Umbilical cord (tissue), 2 donors: Measurements from ENCODE around the gene ZNF148. TPM values are rescaled to one million over a fixed set of nuclear protein-coding genes. Genes with fewer than 3 reads are reported as not detected.
"Not testable (repeated sequence)": the region's sequence is repeated elsewhere in the genome, so short reads cannot be mapped to it uniquely, and the experiment has no call there.

Source experiments
- DNase-seq: peaks from one replicate; pipeline ENCODE4 v3.0.0-alpha.2; 2015; ENCODE audit warnings: low spot score
- total RNA-seq: library from RNA; depleted of rRNA; stranded (reverse); fragments of >200 nt; gene quantifications from one replicate; pipeline ENCODE4 v1.2.3, GENCODE V29; 2014; ENCODE audit warnings: low replicate concordance; ENCODE audit not compliant: insufficient read depth

ZNF148 gene
- total RNA-seq, 1 donor from 2014 or later, result 39.0 TPM

DNA sequence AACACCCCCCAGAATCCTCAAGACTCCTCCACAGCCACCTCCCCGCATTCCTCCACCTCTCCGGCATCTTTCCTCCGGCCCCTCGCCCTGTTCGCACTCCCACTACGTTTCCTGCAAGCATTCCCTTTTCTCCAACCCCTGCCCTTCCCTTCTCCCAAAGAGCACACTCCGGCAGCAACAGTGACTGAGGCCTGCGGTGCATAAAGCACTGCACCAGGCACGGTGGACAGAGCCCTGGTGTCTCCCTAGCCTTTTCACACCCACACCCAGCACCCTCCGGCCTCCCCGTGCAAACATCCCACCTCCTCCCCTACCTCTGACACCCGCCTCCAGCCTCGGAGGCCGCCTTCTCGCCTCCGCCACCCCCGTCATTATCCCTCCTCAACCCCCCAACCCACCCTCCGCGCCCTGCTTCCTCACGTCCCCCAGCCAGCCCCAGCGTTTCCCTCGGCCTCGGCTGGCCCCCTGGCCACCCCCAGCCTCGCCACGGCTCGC is 577 bp downstream of the ZNF148 start:
- DNase-seq, result peak; percentile 49

- peak; percentile 51 for DNase-seq
Observed at GRCh38 chr3:125367403-125368230, 7.5 kb downstream of the ZNF148 start.

- no peak for DNase-seq
Observed at GRCh38 chr3:125366132-125366531, 9.0 kb downstream of the ZNF148 start.

DNA sequence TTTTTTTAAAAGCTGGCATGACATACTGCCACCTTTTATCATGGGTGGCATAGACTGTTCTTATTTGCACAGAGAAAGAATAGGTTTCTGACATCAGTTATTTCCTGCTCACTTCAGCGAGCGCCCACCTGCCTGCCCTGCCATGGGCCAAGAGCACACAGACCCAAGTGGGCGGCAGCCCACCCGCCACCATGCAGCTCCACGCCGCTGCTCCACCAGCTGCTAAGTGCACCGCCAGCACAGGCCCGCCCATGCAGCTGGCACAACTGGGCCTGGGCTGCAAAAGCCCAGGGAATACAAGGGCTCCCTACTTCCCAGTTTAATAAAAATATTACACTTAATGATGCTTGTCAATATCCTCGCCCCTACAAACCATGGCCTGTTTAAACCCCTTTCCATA is 15.4 kb downstream of the ZNF148 start:
- no peak for DNase-seq

DNA sequence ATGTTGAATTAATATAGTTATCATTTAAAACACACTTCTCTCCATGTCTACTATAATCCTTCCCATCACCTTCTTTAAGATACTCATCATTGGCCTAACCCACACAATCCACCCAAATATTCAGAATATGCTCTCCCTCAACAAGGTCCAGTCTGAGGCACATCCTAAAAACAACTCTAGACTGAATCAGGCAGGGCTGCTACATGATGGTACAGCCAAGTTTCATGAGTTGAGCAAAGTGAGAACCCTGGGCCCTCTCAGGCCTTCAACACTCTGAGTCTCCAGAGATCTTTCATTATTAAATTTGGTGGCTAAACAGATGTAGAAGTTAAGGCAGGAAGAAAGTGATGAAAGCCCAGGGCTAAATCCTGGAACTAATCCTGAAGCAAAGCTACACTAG is 16.2 kb downstream of the ZNF148 start:
- no peak for DNase-seq

DNA sequence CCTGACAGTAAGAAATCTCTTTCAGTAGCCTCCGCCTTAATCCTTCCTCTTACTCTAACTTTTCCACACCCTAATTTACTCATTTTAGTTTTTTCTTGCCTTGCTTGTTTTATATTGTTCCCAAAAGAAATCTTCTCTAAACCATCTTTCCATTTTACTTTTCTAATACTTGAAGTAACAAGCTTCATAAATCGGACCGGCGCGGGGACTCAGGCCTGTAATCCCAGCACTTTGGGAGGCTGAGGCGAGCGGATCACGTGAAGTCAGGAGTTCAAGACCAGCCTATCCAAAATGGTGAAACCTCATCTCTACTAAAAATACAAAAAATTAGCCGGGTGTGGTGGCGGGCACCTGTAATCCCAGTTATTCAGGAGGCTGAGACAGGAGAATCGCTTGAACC is 17.3 kb downstream of the ZNF148 start:
- DNase-seq, result no peak

DNA sequence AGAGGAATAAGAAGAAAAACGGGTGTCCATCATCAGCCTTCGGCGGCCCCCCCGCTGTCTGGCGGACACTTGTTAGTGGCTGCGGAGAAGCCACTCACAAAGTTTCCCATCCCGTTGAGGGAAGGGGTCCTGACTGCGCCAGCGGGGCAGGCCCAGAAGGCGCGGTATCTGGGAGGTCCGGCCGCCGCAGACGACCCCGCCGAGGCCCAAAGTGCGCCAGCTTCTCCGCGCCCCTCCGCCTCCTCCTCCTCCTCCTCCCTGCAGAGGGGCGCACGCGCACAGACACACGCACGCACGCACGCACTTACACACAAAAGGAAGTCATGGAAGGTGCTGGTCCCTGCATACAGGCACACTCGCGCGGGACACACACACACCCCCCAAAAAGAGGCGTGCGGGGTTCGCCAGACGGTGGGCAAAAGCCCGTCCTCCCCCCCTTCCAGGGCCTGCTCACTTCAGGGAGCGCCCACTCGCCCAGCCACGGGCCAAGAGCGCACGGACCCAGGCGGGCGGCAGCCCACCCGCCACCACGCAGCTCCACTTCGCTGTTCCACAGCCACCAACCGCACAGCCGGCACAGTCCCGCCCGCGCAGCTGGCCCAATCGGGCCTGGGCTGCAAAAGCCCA is 18.0 kb downstream of the ZNF148 start:
- peak; percentile 57 for DNase-seq

DNA sequence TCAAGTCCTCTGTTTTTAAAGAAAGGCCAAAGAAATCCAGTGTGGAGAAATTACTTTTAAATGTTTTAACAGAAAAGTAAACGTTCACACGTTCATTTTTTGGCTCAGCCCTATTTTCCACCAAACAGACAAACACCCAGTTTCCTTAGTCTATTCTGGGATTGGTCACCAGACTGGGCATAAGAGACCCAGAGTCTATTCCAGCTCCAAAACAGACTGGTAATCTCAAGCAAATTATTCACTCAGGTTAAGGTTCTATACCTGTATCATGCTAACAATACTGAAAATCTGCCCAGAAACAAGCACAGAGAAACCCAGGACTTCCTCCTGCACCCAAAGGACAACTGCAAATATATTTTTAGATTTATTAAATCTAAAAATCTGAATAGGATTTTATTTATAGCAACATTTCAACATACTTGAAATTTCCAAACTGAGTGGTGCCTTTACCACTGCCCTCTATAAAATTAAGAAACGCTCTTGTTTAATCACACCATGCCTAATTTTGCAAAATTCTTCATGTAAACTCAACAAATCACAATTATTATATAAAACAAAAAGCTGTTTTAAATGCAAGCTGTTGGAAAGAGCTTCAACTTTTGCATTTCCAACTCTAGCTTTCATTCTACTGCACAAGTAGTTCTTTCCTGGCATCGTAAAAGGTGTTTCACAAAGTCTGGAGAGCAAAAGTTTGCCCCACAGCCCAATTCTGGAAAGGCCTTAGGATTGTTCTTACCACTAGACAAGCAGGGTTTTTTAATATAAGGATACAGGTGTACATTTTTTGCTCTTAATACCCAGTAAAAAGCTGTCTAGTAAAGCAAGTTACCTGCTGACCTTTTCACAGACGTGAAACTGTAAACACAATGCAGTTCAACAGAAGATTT is 18.7 kb downstream of the ZNF148 start:
- DNase-seq, result peak; percentile 2

- no peak for DNase-seq
Observed at GRCh38 chr3:125353659-125354058, 21.5 kb downstream of the ZNF148 start.

GRCh38 chr3:125353128-125353527 is 22.0 kb downstream of the ZNF148 start:
- no peak for DNase-seq

DNA sequence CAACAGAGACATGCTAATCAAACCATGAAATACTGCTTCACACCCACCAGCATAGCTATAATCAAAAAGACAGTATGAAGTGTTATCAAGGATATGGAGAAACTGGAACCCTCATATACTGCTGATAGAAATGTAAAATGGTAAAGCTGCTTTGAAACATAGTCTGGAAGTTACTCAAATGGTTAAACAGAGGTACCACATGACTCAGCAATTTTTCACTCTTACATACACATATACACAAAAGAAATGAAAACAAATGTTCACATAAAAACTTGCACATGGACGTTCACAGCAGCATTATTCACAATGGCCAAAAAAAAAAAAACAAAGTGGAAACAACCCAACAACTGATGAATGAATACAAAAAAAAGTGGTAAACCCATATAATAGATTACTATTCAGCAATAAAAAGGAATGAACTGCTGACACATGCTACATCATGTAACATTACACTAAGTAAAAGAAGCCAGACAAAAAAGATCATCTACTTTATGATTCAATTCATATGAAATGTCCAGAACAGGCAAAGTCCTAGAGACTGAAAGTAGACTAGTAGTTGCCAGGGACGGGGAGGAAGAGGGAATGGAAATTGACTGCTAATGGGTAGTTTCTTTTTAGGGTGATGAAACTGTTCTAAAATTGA is 23.2 kb downstream of the ZNF148 start:
- no peak for DNase-seq

DNA sequence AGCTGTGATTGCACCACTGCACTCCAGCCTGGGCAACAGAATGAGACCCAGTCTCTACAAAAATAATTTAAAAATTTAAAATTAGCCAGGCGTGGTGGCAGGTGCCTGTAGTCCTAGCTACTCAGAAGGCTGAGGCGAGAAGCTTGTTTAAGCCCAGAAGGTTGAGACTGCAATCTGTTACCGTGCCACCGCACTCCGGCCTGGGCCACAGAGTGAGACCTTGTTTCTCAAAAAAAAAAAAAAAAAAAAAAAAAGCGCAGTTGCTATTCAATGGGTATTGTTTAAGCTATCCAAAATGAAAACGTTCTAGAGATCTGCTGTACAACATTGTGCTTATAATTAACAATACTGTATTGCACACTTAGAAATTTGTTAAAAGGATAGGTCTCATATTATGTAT is 24.0 kb downstream of the ZNF148 start:
- no peak for DNase-seq

DNA sequence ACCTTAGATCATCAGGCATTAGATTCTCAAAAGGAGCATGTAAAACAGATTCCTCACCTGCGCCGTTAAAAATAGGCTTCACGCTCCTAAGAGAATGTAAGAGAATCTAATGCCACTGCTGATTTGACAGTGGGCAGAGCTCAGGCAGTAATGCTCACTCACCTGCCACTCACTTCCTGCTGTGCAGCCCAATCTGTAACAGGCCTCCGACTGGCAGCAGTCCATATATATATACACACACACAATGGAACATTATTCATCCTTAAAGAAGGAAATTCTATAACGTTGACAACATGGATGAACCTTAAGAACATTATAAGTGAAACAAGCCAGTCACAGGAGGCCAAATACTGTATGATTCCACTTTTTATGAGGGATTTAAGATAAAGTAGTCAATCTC is 24.5 kb downstream of the ZNF148 start:
- DNase-seq, result no peak

DNA sequence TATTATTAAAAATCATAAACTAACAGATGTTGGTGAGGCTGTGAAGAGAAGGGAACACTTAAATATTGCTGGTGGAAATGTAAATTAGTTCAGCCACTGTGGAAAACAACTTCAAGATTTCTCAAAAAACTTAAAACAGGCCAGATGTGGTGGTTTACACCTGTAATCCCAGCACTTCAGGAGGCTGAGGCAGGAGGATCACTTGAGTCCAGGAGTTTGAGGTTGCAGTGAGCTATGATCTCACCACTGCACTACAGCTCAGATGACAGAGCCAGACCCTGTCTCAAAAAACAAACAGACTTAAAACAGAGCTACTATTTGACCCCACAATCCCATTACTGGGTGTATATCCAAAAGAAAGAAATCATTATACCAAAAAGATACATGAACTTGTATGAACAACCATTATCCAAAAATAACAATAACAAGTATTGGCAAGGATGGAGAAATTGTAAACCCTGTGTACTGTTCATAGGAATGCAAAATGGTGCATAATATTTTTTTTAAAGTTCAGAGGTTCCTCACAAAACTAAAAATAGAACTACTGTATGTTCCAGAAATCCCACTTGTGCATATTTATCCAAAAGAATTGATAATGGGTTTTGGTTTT is 25.5 kb downstream of the ZNF148 start:
- DNase-seq, result no peak

GRCh38 chr3:125349055-125349454 is 26.1 kb downstream of the ZNF148 start:
- no peak for DNase-seq

- DNase-seq, result not testable (repeated sequence)
Observed at GRCh38 chr3:125343367-125343766, 31.8 kb downstream of the ZNF148 start.

DNA sequence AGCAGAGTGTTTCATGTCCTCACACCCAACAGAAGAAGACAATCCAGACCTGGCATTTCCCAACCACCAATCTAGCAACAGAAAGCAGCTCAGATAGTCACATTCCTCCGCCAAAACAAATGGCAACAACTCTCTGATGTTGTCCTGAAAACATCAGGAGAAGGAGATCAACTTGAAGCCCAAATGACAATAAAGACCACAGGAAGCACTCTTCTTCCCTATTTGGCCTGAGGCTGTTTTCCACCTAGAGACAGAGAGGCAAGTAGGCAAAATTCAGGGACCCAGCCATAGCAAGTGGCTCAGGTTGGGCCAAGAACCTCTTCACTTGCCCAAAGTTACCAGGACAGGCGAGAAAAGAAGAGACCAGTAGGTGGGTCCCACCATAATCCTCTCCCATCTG is 35.0 kb downstream of the ZNF148 start:
- DNase-seq, result no peak

GRCh38 chr3:125337506-125337905 is 37.6 kb downstream of the ZNF148 start:
- DNase-seq, result no peak

- DNase-seq, result no peak
Observed at GRCh38 chr3:125334675-125335560, 40.2 kb downstream of the ZNF148 start.

- no peak for DNase-seq
Observed at GRCh38 chr3:125332504-125332903, 42.6 kb downstream of the ZNF148 start.
